HepG2 (cell line): Measurements from ENCODE around the gene MFNG. TPM values are rescaled to one million over a fixed set of nuclear protein-coding genes. Genes with fewer than 3 reads are reported as not detected.
A peak's percentile ranks its signal among the peaks of the same experiment; 100 is the strongest.

Source experiments
- IRF9 ChIP-seq: sonication (generic); formaldehyde crosslinking; IDR thresholded peaks from 2 replicates; pipeline ENCODE4 v1.8.0; 2022; ENCODE audit warnings: missing genetic modification reagents, mild to moderate bottlenecking, borderline replicate concordance
- NFYB ChIP-seq: sonication (generic); formaldehyde crosslinking; IDR thresholded peaks from 2 replicates; pipeline ENCODE4 v1.4.0; 2020; ENCODE audit warnings: missing genetic modification reagents
- SNAI1 ChIP-seq: sonication (generic); formaldehyde crosslinking; IDR thresholded peaks from 2 replicates; pipeline ENCODE4 v1.5.0; 2020; ENCODE audit warnings: mild to moderate bottlenecking, missing genetic modification reagents, borderline replicate concordance
- SOX6 ChIP-seq, 2 experiments: fragments of 450-650 bp in 1 of 2; sonication (generic) in 1 of 2; formaldehyde crosslinking in 1 of 2; IDR thresholded peaks; 2 replicates each; pipeline versions ENCODE4 v1.4.0 to v1.6.1; 2017 to 2020; ENCODE audit warnings: antibody characterized with exemption in 1 of 2, mild to moderate bottlenecking in 1 of 2, missing genetic modification reagents in 1 of 2
- ZBED4 ChIP-seq: sonication (generic); formaldehyde crosslinking; IDR thresholded peaks from 2 replicates; pipeline ENCODE4 v1.4.0; 2020; ENCODE audit warnings: missing genetic modification reagents, borderline replicate concordance
- ZBTB38 ChIP-seq: sonication (generic); formaldehyde crosslinking; IDR thresholded peaks from 2 replicates; pipeline ENCODE4 v1.5.1; 2020; ENCODE audit warnings: mild to moderate bottlenecking, missing genetic modification reagents
- ZNF20 ChIP-seq: sonication (generic); formaldehyde crosslinking; IDR thresholded peaks from 2 replicates; pipeline ENCODE4 v1.4.0; 2020; ENCODE audit warnings: mild to moderate bottlenecking, moderate library complexity, missing genetic modification reagents
- ZNF30 ChIP-seq: sonication (generic); formaldehyde crosslinking; IDR thresholded peaks from 2 replicates; pipeline ENCODE4 v1.5.0; 2020; ENCODE audit warnings: mild to moderate bottlenecking, missing genetic modification reagents
- ZNF407 ChIP-seq: sonication (generic); formaldehyde crosslinking; IDR thresholded peaks from one replicate; pipeline ENCODE4 v1.5.1; 2020; ENCODE audit warnings: mild to moderate bottlenecking, missing genetic modification reagents; ENCODE audit errors: not compliant biosample characterization
- ZNF691 ChIP-seq: sonication (generic); formaldehyde crosslinking; IDR thresholded peaks from 2 replicates; pipeline ENCODE4 v1.4.0; 2020; ENCODE audit warnings: missing genetic modification reagents, low read depth, mild to moderate bottlenecking, borderline replicate concordance
- ZNF788 ChIP-seq: sonication (generic); formaldehyde crosslinking; IDR thresholded peaks from 2 replicates; pipeline ENCODE4 v1.5.0; 2020; ENCODE audit warnings: mild to moderate bottlenecking, missing genetic modification reagents, borderline replicate concordance
- polyA plus RNA-seq, 8 experiments: library from polyadenylated mRNA; depleted of rRNA in 3 of 8; stranded (reverse) in 7 of 8; unstranded in 1 of 8; fragments of >200 nt; fragmentation: Illumina TruSeq in 4 of 8; extraction: Trizol in 4 of 8; gene quantifications; 2 replicates each; pipeline versions ENCODE4 v1.2.1 to v1.2.3, GENCODE V29; 2011 to 2016; ENCODE audit warnings: low read depth in 4 of 8, missing spikeins in 1 of 8, mixed read lengths in 1 of 8; ENCODE audit not compliant: insufficient read depth in 1 of 8
- total RNA-seq, 5 experiments: library from RNA; depleted of rRNA; stranded (reverse); fragments of >200 nt; fragmentation: Illumina TruSeq; extraction: Trizol; gene quantifications; 2 replicates each; pipeline ENCODE4 v1.2.3, GENCODE V29; 2016; ENCODE audit warnings: low read depth in 1 of 5

Gene MFNG
- total and polyA plus RNA-seq, 2 of the 13 experiments (the other 11 are each of a cell fraction or from before 2014, with no cell fraction given) = 1.0 to 11.7 TPM

- TF ChIP-seq IRF9 (CRISPR knock-in tag) (peak; percentile 66; the same call in 1 of the 2 replicates), ZNF30 (no peak), ZNF20 (CRISPR knock-in tag) (no peak), ZNF788 (CRISPR knock-in tag) (no peak; the same call in 1 of the 2 replicates), ZBTB38 (peak; percentile 61), SOX6 (IDR thresholded peaks at IDR 0.05) (no peak), SOX6 (CRISPR knock-in tag; IDR thresholded peaks at IDR 0.05) (peak; percentile 38), NFYB (CRISPR knock-in tag) (no peak), ZNF407 (CRISPR knock-in tag) (no peak), SNAI1 (CRISPR knock-in tag) (no peak), ZNF691 (CRISPR knock-in tag) (peak; percentile 92; the same call in 1 of the 2 replicates), ZBED4 (no peak)
Measured at GRCh38 chr22:37488337-37489135, 2.4 kb upstream of the MFNG start (continued).
